PFSK-1 (cell line): ENCODE results near the gene BCL2.

Source experiments
- FOXP2 ChIP-seq: optimal IDR thresholded peaks from 2 replicates; pipeline ENCODE3; 2011; ENCODE audit warnings: borderline replicate concordance, control low read depth, inconsistent platforms; ENCODE audit not compliant: insufficient read depth; ENCODE audit errors: extremely low read length, extremely low read depth
- POLR2AphosphoS5 ChIP-seq: IDR thresholded peaks from 2 replicates; pipeline ENCODE4 v1.6.1; 2012; ENCODE audit warnings: low read depth, mild to moderate bottlenecking, control low read depth, low read length, moderate library complexity
- SIN3A ChIP-seq: IDR thresholded peaks from 2 replicates; pipeline ENCODE4 v1.6.1; 2012; ENCODE audit warnings: mild to moderate bottlenecking, low read length, moderate library complexity, borderline replicate concordance; ENCODE audit not compliant: insufficient read depth
- TAF1 ChIP-seq: IDR thresholded peaks from 2 replicates; pipeline ENCODE4 v1.6.1; 2012; ENCODE audit warnings: low read length, control low read depth, borderline replicate concordance; ENCODE audit not compliant: insufficient read depth
- TF ChIP-seq, protein P1 (sequence below), 2 experiments: IDR thresholded peaks; 2 replicates each; pipeline versions ENCODE4 v1.6.1 to v1.8.0; 2011 to 2012; ENCODE audit warnings: low read depth in 2 of 2, low read length in 2 of 2, control low read depth in 1 of 2, inconsistent platforms in 1 of 2, mild to moderate bottlenecking in 1 of 2, moderate library complexity in 1 of 2; ENCODE audit not compliant: insufficient read depth in 1 of 2

The BCL2 gene

GRCh38 chr18:63234432-63234831 lies 85.1 kb downstream of the BCL2 start:
- no peak for TF ChIP-seq FOXP2
- TF ChIP-seq, protein P1, sequence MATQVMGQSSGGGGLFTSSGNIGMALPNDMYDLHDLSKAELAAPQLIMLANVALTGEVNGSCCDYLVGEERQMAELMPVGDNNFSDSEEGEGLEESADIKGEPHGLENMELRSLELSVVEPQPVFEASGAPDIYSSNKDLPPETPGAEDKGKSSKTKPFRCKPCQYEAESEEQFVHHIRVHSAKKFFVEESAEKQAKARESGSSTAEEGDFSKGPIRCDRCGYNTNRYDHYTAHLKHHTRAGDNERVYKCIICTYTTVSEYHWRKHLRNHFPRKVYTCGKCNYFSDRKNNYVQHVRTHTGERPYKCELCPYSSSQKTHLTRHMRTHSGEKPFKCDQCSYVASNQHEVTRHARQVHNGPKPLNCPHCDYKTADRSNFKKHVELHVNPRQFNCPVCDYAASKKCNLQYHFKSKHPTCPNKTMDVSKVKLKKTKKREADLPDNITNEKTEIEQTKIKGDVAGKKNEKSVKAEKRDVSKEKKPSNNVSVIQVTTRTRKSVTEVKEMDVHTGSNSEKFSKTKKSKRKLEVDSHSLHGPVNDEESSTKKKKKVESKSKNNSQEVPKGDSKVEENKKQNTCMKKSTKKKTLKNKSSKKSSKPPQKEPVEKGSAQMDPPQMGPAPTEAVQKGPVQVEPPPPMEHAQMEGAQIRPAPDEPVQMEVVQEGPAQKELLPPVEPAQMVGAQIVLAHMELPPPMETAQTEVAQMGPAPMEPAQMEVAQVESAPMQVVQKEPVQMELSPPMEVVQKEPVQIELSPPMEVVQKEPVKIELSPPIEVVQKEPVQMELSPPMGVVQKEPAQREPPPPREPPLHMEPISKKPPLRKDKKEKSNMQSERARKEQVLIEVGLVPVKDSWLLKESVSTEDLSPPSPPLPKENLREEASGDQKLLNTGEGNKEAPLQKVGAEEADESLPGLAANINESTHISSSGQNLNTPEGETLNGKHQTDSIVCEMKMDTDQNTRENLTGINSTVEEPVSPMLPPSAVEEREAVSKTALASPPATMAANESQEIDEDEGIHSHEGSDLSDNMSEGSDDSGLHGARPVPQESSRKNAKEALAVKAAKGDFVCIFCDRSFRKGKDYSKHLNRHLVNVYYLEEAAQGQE (IDR thresholded peaks at IDR 0.05; ENCODE audit: insufficient read depth in 1 of 2, low read depth in 2 of 2, low read length in 2 of 2): no peak
- no peak for TF ChIP-seq SIN3A
- TF ChIP-seq TAF1: no peak
- TF ChIP-seq POLR2AphosphoS5: no peak

DNA sequence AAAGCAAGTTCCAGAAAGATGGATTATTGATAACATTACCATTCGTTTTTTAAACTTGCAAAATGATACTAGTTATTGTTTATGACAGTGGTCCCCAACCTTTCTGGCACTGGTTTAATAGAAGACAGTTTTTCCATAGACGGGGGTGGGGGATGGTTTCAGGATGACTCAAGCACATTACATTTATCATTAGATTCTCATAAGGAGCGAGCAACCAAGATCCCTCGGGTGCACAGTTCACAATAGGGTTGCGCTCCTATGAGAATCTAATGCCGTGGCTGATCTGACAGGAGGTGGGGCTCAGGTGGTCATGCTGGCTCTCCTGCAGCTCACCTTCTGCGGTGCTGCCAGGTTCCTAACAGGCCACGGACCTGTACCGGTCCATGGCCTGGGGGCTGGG lies 86.2 kb downstream of the BCL2 start:
- TF ChIP-seq TAF1 (no peak), FOXP2 (no peak), SIN3A (no peak), POLR2AphosphoS5 (no peak)
- TF ChIP-seq, protein P1 (IDR thresholded peaks at IDR 0.05; ENCODE audit: insufficient read depth in 1 of 2, low read depth in 2 of 2, low read length in 2 of 2): no peak

GRCh38 chr18:63232826-63233225 lies 86.7 kb downstream of the BCL2 start:
- TF ChIP-seq TAF1 (no peak), POLR2AphosphoS5 (no peak)

DNA sequence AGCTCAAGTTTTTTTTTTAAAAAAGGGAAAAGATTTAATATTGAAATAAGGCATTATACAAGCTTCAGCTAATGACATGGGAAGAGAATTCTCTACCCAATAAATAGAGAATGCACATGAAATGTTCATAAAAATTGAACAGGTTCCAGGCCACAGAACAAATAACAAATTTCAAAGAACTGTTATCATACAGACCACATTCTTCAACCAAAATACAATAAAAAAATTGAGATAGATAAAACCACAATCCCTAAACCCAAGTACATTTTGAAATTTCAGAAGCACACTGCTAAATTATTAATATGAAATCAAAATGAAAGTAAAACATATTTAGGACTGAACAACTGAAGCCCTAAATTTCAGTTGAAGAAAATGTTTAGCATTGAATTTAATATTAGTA lies 89.6 kb downstream of the BCL2 start:
- TF ChIP-seq POLR2AphosphoS5 (no peak), SIN3A (no peak), TAF1 (no peak), FOXP2 (no peak)
- TF ChIP-seq, protein P1 (IDR thresholded peaks at IDR 0.05; ENCODE audit: insufficient read depth in 1 of 2, low read depth in 2 of 2, low read length in 2 of 2): no peak

DNA sequence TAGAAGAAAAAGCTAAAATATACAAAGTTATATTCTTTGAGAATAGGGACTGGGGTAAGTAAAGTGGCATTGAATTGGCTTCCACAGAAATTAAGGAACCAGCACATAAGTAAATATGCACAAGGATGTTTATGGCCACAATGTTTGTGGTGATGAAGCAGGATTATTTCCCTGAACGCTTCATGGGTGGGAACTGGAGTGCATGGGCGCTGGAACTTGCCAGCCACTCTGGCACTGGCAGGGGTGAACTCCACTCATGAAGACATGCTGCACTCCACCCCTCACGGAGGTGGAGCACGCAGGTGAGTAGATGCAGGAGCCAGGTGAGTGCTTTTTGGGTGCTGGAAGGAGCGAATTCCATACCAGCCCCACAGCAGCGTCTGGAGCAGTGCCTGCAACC lies 94.1 kb downstream of the BCL2 start:
- TF ChIP-seq SIN3A (no peak), POLR2AphosphoS5 (no peak), TAF1 (no peak), FOXP2 (no peak)
- TF ChIP-seq, protein P1 (IDR thresholded peaks at IDR 0.05; ENCODE audit: insufficient read depth in 1 of 2, low read depth in 2 of 2, low read length in 2 of 2): no peak

DNA sequence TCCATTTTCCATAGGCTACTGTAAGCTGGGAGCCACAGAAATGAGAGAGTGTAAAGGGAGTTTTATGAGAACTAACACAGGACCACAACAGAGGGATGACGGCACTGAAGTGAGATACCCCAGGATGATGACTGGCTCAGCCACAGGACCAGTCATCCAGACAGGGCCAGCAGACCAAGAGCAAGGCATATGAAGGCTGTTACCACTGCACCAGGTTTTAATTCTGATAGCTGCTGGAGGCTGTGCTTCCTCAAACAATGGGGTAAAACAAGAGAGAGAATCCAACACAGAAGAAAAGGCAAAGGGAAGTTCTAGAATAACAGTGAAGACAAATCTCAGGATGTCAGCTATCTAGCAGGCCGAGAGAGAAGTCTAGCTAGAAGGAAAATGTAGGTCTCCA lies 94.9 kb downstream of the BCL2 start:
- TF ChIP-seq SIN3A: no peak
- TF ChIP-seq FOXP2: no peak
- TF ChIP-seq POLR2AphosphoS5: no peak
- TF ChIP-seq TAF1: no peak
- TF ChIP-seq, protein P1 (IDR thresholded peaks at IDR 0.05; ENCODE audit: insufficient read depth in 1 of 2, low read depth in 2 of 2, low read length in 2 of 2): no peak
